HepG2 (cell line): Measurements from ENCODE around the gene BLOC1S2. TPM values are rescaled to one million over a fixed set of nuclear protein-coding genes. Genes with fewer than 3 reads are reported as not detected.
A peak's percentile ranks its signal among the peaks of the same experiment; 100 is the strongest.

ENCODE experiments used
- ELF4 ChIP-seq: sonication (generic); formaldehyde crosslinking; IDR thresholded peaks from 2 replicates; pipeline ENCODE4 v1.5.0; 2020; ENCODE audit warnings: missing genetic modification reagents, mild to moderate bottlenecking, moderate library complexity, borderline replicate concordance
- JUN ChIP-seq: sonication (generic); formaldehyde crosslinking; IDR thresholded peaks from 2 replicates; pipeline ENCODE4 v1.4.0; 2020; ENCODE audit warnings: mild to moderate bottlenecking, missing genetic modification reagents
- NRL ChIP-seq: sonication (generic); formaldehyde crosslinking; IDR thresholded peaks from 2 replicates; pipeline ENCODE4 v1.5.0; 2020; ENCODE audit warnings: missing genetic modification reagents, mild to moderate bottlenecking, moderate library complexity, borderline replicate concordance
- PREB ChIP-seq: sonication (generic); formaldehyde crosslinking; IDR thresholded peaks from 2 replicates; pipeline ENCODE4 v1.4.0; 2020; ENCODE audit warnings: missing genetic modification reagents
- SRSF9 ChIP-seq: fragments of 200-400 bp; formaldehyde crosslinking; IDR thresholded peaks from 2 replicates; pipeline ENCODE4 v1.6.1; 2018; ENCODE audit warnings: borderline replicate concordance, mild to moderate bottlenecking, low read depth, low read length; ENCODE audit not compliant: insufficient read depth, poor library complexity, severe bottlenecking
- TBP ChIP-seq: sonication (generic); formaldehyde crosslinking; IDR thresholded peaks from 2 replicates; pipeline ENCODE4 v1.5.0; 2020; ENCODE audit warnings: missing genetic modification reagents
- ZNF138 ChIP-seq: sonication (generic); formaldehyde crosslinking; IDR thresholded peaks from 2 replicates; pipeline ENCODE4 v1.5.0; 2020; ENCODE audit warnings: mild to moderate bottlenecking, low read depth, missing genetic modification reagents
- ZNF296 ChIP-seq: sonication (generic); formaldehyde crosslinking; conservative IDR thresholded peaks from 2 replicates; pipeline ENCODE4 v1.5.0; 2020; ENCODE audit warnings: mild to moderate bottlenecking, missing genetic modification reagents
- ZNF34 ChIP-seq: sonication (generic); formaldehyde crosslinking; IDR thresholded peaks from 2 replicates; pipeline ENCODE4 v1.4.0; 2020; ENCODE audit warnings: mild to moderate bottlenecking, missing genetic modification reagents, borderline replicate concordance
- ZNF598 ChIP-seq: sonication (generic); formaldehyde crosslinking; IDR thresholded peaks from 2 replicates; pipeline ENCODE4 v1.5.1; 2020; ENCODE audit warnings: mild to moderate bottlenecking, missing genetic modification reagents, borderline replicate concordance
- ZNF609 ChIP-seq: sonication (generic); formaldehyde crosslinking; IDR thresholded peaks from 2 replicates; pipeline ENCODE4 v1.4.0; 2020; ENCODE audit warnings: mild to moderate bottlenecking, missing genetic modification reagents, borderline replicate concordance
- ZNF616 ChIP-seq: sonication (generic); formaldehyde crosslinking; IDR thresholded peaks from 2 replicates; pipeline ENCODE4 v1.5.0; 2020; ENCODE audit warnings: low read depth, mild to moderate bottlenecking, missing genetic modification reagents
- ZNF792 ChIP-seq: IDR thresholded peaks from 2 replicates; pipeline ENCODE4 v1.6.1; 2016
- polyA plus RNA-seq, 8 experiments: library from polyadenylated mRNA; depleted of rRNA in 3 of 8; stranded (reverse) in 7 of 8; unstranded in 1 of 8; fragments of >200 nt; fragmentation: Illumina TruSeq in 4 of 8; extraction: Trizol in 4 of 8; gene quantifications; 2 replicates each; pipeline versions ENCODE4 v1.2.1 to v1.2.3, GENCODE V29; 2011 to 2016; ENCODE audit warnings: low read depth in 4 of 8, missing spikeins in 1 of 8, mixed read lengths in 1 of 8; ENCODE audit not compliant: insufficient read depth in 1 of 8
- total RNA-seq, 5 experiments: library from RNA; depleted of rRNA; stranded (reverse); fragments of >200 nt; fragmentation: Illumina TruSeq; extraction: Trizol; gene quantifications; 2 replicates each; pipeline ENCODE4 v1.2.3, GENCODE V29; 2016; ENCODE audit warnings: low read depth in 1 of 5
- TF ChIP-seq, protein P1 (sequence below): sonication (generic); formaldehyde crosslinking; IDR thresholded peaks from 2 replicates; pipeline ENCODE4 v1.4.0; 2020; ENCODE audit warnings: missing genetic modification reagents
- TF ChIP-seq, protein P2 (sequence below): sonication (generic); formaldehyde crosslinking; IDR thresholded peaks from 2 replicates; pipeline ENCODE4 v1.4.0; 2020; ENCODE audit warnings: missing genetic modification reagents

BLOC1S2 gene
- total and polyA plus RNA-seq, 2 of the 13 experiments (the other 11 are each of a cell fraction or from before 2014, with no cell fraction given), result 22.3 to 64.4 TPM

DNA sequence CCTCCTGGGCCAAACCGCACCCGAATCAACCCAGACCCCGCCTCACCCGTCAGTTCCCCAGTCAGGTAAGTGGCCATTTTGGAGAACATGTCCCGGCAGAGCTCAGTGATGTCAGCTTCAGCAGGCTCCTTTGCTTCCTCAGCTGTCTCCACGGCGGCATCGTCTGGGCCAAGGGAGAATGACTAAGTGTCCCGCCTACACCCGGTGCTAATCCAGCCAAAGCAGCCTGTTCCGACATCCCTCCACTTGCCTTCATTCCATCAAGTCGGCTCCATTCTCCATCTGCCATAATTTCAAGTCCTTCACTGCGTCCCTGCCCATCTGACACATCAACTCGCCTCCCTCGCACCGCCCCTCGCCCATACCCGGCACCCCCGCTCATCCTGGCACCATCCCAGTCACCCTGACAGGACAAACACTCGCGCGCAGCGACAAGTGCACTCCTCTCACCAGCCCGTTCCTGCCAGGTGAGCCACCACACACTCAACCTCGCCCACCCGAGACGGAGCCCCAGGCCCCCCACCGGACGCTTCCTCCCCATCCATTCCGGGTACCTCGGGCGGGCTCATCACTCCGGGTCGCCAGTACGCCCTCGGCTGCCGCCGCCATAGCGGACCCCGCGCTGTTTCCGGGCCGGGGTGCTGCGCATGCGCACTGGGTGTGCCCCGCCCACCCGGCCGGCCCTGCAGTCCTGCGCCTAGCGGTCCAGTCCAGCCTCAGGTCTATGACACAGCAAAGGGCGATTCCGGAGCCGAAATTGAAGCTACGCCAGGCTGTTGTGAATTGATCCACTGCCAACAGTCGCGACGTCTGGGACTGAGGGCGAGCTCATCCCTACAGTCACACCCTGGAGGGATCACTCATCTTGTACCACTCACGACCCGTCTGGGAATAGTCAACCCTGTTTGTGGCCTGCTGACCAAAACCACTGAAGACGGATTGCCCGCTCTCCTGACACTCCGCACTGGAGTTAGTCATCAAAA, at the start of gene BLOC1S2 (continued):
- TF ChIP-seq SRSF9, result no peak
- TF ChIP-seq ZNF792 (CRISPR knock-in tag), result 0 out of 2 replicates have a peak, but pooled peaks have one; percentile 23
- no peak for TF ChIP-seq JUN (CRISPR knock-in tag)
- TF ChIP-seq ZNF138, result peak; percentile 64; the same call in 1 of the 2 replicates
- TF ChIP-seq ELF4, result peak; percentile 40; the same call in 1 of the 2 replicates
- TF ChIP-seq, protein P1, sequence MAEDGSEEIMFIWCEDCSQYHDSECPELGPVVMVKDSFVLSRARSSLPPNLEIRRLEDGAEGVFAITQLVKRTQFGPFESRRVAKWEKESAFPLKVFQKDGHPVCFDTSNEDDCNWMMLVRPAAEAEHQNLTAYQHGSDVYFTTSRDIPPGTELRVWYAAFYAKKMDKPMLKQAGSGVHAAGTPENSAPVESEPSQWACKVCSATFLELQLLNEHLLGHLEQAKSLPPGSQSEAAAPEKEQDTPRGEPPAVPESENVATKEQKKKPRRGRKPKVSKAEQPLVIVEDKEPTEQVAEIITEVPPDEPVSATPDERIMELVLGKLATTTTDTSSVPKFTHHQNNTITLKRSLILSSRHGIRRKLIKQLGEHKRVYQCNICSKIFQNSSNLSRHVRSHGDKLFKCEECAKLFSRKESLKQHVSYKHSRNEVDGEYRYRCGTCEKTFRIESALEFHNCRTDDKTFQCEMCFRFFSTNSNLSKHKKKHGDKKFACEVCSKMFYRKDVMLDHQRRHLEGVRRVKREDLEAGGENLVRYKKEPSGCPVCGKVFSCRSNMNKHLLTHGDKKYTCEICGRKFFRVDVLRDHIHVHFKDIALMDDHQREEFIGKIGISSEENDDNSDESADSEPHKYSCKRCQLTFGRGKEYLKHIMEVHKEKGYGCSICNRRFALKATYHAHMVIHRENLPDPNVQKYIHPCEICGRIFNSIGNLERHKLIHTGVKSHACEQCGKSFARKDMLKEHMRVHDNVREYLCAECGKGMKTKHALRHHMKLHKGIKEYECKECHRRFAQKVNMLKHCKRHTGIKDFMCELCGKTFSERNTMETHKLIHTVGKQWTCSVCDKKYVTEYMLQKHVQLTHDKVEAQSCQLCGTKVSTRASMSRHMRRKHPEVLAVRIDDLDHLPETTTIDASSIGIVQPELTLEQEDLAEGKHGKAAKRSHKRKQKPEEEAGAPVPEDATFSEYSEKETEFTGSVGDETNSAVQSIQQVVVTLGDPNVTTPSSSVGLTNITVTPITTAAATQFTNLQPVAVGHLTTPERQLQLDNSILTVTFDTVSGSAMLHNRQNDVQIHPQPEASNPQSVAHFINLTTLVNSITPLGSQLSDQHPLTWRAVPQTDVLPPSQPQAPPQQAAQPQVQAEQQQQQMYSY (CRISPR knock-in tag), result peak; percentile 77; the same call in 1 of the 2 replicates
- TF ChIP-seq ZNF598 (CRISPR knock-in tag), result no peak
- TF ChIP-seq ZNF296 (CRISPR knock-in tag), result no peak
- TF ChIP-seq TBP (CRISPR knock-in tag), result 0 out of 2 replicates have a peak, but pooled peaks have one; percentile 82
- TF ChIP-seq, protein P2, sequence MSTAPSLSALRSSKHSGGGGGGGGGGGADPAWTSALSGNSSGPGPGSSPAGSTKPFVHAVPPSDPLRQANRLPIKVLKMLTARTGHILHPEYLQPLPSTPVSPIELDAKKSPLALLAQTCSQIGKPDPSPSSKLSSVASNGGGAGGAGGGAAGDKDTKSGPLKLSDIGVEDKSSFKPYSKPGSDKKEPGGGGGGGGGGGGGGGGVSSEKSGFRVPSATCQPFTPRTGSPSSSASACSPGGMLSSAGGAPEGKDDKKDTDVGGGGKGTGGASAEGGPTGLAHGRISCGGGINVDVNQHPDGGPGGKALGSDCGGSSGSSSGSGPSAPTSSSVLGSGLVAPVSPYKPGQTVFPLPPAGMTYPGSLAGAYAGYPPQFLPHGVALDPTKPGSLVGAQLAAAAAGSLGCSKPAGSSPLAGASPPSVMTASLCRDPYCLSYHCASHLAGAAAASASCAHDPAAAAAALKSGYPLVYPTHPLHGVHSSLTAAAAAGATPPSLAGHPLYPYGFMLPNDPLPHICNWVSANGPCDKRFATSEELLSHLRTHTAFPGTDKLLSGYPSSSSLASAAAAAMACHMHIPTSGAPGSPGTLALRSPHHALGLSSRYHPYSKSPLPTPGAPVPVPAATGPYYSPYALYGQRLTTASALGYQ (CRISPR knock-in tag), result 0 out of 2 replicates have a peak, but pooled peaks have one; percentile 30
- TF ChIP-seq NRL (CRISPR knock-in tag), result peak; percentile 92; the same call in 1 of the 2 replicates
- 0 out of 2 replicates have a peak, but pooled peaks have one; percentile 79 for TF ChIP-seq ZNF34 (CRISPR knock-in tag)
- TF ChIP-seq PREB (CRISPR knock-in tag), result peak; percentile 19; the same call in 1 of the 2 replicates
- peak; percentile 41; the same call in 1 of the 2 replicates for TF ChIP-seq ZNF616 (CRISPR knock-in tag)
- TF ChIP-seq ZNF609, result 0 out of 2 replicates have a peak, but pooled peaks have one; percentile 14
